Astrocyte of the cerebellum (primary cell): ENCODE data around the gene DMXL2.

ENCODE experiments used
- DNase-seq: peaks from one replicate; pipeline ENCODE4 v3.0.0-alpha.2; 2011; ENCODE audit warnings: low read depth
- H3K4me3 ChIP-seq: 2 replicates; pipeline ENCODE4 v1.5.1; 2011; ENCODE audit warnings: mild to moderate bottlenecking, low read depth, low read length, moderate library complexity
- in situ Hi-C: cut with HindIII; loops from 2 replicates; pipeline ENCODE4 v1.10.0; 2017; ENCODE audit warnings: low sequenced_read_pairs
- TF ChIP-seq, protein P1 (sequence below): IDR thresholded peaks from 2 replicates; pipeline ENCODE4 v1.5.1; 2012; ENCODE audit warnings: low read length, low read depth, moderate library complexity, mild to moderate bottlenecking; ENCODE audit errors: missing control alignments

The DMXL2 gene

DNA sequence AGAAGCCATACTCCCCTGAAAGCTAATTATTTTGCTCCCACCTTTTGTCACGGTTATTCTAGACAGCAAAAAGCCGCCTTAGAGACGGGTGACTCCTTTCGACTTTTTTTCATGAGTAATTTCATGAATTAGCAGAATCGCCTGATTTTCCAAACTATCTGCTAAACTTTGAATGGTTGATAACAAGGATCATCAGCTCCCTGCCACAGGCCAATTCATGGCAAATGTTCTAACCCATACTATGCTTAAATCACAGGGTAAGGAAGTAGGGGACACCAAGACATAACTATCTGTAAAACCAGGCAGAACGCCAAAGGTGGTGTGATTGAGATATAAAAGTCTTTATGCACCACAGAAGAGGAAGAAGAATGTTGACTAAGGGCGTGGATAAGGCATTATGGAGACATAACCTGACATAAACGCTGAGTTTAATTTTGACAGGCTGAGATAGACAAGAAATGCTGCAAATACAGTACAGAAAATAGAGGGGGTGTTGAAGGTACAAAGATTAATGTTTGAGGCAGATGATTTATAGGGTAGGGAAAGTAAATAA, 891 bp upstream of the DMXL2 start:
- H3K4me3 ChIP-seq: peak overlapping the region; percentile 83
- in situ Hi-C loops: no loop called here
- TF ChIP-seq, protein P1, sequence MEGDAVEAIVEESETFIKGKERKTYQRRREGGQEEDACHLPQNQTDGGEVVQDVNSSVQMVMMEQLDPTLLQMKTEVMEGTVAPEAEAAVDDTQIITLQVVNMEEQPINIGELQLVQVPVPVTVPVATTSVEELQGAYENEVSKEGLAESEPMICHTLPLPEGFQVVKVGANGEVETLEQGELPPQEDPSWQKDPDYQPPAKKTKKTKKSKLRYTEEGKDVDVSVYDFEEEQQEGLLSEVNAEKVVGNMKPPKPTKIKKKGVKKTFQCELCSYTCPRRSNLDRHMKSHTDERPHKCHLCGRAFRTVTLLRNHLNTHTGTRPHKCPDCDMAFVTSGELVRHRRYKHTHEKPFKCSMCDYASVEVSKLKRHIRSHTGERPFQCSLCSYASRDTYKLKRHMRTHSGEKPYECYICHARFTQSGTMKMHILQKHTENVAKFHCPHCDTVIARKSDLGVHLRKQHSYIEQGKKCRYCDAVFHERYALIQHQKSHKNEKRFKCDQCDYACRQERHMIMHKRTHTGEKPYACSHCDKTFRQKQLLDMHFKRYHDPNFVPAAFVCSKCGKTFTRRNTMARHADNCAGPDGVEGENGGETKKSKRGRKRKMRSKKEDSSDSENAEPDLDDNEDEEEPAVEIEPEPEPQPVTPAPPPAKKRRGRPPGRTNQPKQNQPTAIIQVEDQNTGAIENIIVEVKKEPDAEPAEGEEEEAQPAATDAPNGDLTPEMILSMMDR: no peak
- DNase-seq: no peak

- H3K4me3 ChIP-seq: peak overlapping the region; percentile 83
- peak; percentile 32 for DNase-seq
- in situ Hi-C loops: no loop called here
- TF ChIP-seq, protein P1: peak; percentile 31
These were observed 501 bp downstream of the DMXL2 start for GRCh38 chr15:51621936-51622603.

GRCh38 chr15:51621155-51621765, 1.3 kb downstream of the DMXL2 start:
- DNase-seq: no peak
- TF ChIP-seq, protein P1: no peak
- H3K4me3 ChIP-seq: peak overlapping the region; percentile 83
- in situ Hi-C loops: no loop called here

DNA sequence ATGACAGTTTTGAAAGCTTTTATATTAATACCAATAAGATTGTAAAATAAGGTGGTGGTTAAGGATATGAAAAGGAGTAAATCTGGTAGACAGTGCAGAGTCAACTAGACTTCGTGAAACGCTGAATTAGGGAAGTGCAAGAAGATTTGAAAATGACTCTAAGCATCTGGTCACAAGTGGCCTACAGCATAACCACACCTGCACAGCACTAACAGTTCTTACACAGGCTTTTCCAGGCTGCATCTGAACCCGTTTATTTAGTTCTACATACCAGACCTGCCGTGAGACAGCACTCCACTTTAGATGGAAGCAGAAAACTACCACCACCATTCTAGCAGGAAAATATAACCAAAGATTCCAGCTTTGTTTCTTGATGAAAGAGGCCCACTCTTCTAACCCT, 1.9 kb downstream of the DMXL2 start:
- in situ Hi-C loops: no loop called here
- DNase-seq: no peak
- peak overlapping the region; percentile 83 for H3K4me3 ChIP-seq

DNA sequence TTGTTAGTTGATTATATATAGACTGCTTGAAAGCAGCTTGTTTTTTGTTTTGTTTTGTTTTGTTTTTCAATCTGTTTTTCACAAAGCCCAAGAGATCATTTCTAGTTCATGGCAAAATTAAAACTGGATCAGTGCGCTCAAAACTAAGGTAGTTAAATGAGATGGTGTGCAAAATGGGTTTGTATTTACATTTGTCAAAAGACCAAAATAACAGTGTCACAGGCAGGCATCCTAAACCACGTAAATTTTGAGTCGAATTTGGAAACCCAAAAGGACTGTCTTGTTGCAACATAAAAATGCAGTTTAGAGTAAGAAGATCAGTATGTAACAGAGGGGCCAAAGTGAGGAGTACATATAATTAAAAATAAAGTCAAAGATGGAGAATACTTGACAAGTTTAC, 2.4 kb downstream of the DMXL2 start:
- TF ChIP-seq, protein P1: no peak
- DNase-seq: no peak
- in situ Hi-C loops: no loop called here
- no peak overlapping the region for H3K4me3 ChIP-seq

More for the DNA sequence above, 1.9 kb downstream of the DMXL2 start:
- TF ChIP-seq, protein P1: no peak

GRCh38 chr15:51619331-51620035, 3.1 kb downstream of the DMXL2 start:
- H3K4me3 ChIP-seq: no peak overlapping the region
- in situ Hi-C loops: no loop called here
- DNase-seq: no peak
- TF ChIP-seq, protein P1: no peak
